ENCODE results near the gene C2orf72. TPM values are rescaled to one million over a fixed set of nuclear protein-coding genes. Genes with fewer than 3 reads are reported as not detected.
A peak's percentile ranks its signal among the peaks of the same experiment; 100 is the strongest.

The C2orf72 gene
- total and polyA plus RNA-seq, 2 donors (not counting 1 experiment from before 2014, with no cell fraction given), result 0.33 to 1.9 TPM

- Histone ChIP-seq H2AFZ (ENCODE audit: low read length) (no peak overlapping the region), H3K4me2 (ENCODE audit: extremely low read depth, insufficient read depth, low read length) (no peak overlapping the region), H3K27me3 (ENCODE audit: control insufficient read depth, insufficient read depth, low read length) (no peaks in the 10 kb centered on the region), H3K4me3 (replicated peaks in 1 of 4; ENCODE audit: control extremely low read depth in 1 of 4, insufficient read depth in 1 of 4, low read depth in 3 of 4, low read length in 4 of 4) (no peak overlapping the region), H3K79me2 (ENCODE audit: control insufficient read depth, insufficient read depth, low read length) (no peaks in the 10 kb centered on the region), H3K9ac (ENCODE audit: insufficient read depth, low read length) (no peak overlapping the region), H3K9me3 (ENCODE audit: control insufficient read depth, insufficient read depth, low read depth, low read length) (no peaks in the 10 kb centered on the region), H3K4me1 (ENCODE audit: control insufficient read depth, extremely low read depth, insufficient read depth, low read length) (no peaks in the 10 kb centered on the region), H3K36me3 (ENCODE audit: control insufficient read depth, insufficient read depth, low read length) (peaks cover 3% of the 10 kb centered on the region), H4K20me1 (ENCODE audit: control insufficient read depth, extremely low read depth, insufficient read depth, low read length) (no peaks in the 10 kb centered on the region), H3K27ac (ENCODE audit: insufficient read depth, low read length) (no peak overlapping the region)
- TF ChIP-seq, protein P1, sequence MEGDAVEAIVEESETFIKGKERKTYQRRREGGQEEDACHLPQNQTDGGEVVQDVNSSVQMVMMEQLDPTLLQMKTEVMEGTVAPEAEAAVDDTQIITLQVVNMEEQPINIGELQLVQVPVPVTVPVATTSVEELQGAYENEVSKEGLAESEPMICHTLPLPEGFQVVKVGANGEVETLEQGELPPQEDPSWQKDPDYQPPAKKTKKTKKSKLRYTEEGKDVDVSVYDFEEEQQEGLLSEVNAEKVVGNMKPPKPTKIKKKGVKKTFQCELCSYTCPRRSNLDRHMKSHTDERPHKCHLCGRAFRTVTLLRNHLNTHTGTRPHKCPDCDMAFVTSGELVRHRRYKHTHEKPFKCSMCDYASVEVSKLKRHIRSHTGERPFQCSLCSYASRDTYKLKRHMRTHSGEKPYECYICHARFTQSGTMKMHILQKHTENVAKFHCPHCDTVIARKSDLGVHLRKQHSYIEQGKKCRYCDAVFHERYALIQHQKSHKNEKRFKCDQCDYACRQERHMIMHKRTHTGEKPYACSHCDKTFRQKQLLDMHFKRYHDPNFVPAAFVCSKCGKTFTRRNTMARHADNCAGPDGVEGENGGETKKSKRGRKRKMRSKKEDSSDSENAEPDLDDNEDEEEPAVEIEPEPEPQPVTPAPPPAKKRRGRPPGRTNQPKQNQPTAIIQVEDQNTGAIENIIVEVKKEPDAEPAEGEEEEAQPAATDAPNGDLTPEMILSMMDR (conservative IDR thresholded peaks at IDR 0.05 in 1 of 2, IDR thresholded peaks at IDR 0.05 in 1 of 2; ENCODE audit: low read depth in 1 of 2, low read length in 2 of 2), result no peak
- no peak for TF ChIP-seq EZH2 (IDR thresholded peaks at IDR 0.05; ENCODE audit: low read length, missing control alignments)
- DNase-seq (ENCODE audit: low read depth in 2 of 2), result peak; percentile 7 to 67
These were observed 31.4 kb downstream of the C2orf72 start for GRCh38 chr2:231068525-231069222.

DNA sequence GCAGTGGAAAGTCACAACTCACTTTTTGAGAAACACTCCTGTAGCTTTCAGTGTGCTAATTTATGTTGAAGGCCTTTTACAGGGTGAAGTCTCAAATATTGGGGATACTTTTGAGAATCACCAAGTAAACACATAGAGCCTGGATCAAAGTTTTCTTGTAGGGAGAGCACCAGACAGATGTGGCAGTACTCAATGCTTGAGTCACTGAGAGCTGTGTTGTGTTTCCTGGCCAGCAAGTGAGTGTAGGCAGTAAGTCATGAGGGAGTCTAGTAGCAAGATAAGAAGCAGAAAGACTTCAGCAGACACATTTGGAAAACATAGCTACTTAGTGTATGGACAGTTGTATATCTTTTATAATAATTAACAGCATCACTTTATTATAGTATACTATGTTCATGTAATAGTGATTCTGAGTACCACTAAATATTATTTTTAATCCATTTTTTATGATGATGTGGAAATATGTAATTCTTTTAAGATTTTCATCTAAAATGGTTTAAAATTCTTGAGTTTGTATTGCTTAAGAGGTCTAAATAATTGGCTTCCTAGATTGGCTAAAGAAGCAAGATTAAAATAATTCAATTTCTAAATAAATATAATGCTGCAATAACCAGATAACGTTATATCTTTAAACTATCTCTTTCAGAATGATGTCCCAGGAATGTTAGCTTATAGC, 32.2 kb downstream of the C2orf72 start:
- DNase-seq (ENCODE audit: low read depth in 2 of 2), result peak; percentile 19 to 80
- TF ChIP-seq EZH2 (IDR thresholded peaks at IDR 0.05; ENCODE audit: low read length, missing control alignments), result no peak
- TF ChIP-seq, protein P1 (conservative IDR thresholded peaks at IDR 0.05 in 1 of 2, IDR thresholded peaks at IDR 0.05 in 1 of 2; ENCODE audit: low read depth in 1 of 2, low read length in 2 of 2), result no peak
- Histone ChIP-seq H3K4me3 (replicated peaks in 1 of 4; ENCODE audit: control extremely low read depth in 1 of 4, insufficient read depth in 1 of 4, low read depth in 3 of 4, low read length in 4 of 4) (no peak overlapping the region), H3K9ac (ENCODE audit: insufficient read depth, low read length) (no peak overlapping the region), H3K9me3 (ENCODE audit: control insufficient read depth, insufficient read depth, low read depth, low read length) (no peaks in the 10 kb centered on the region), H3K27ac (ENCODE audit: insufficient read depth, low read length) (no peak overlapping the region), H4K20me1 (ENCODE audit: control insufficient read depth, extremely low read depth, insufficient read depth, low read length) (no peaks in the 10 kb centered on the region), H2AFZ (ENCODE audit: low read length) (no peak overlapping the region), H3K27me3 (ENCODE audit: control insufficient read depth, insufficient read depth, low read length) (no peaks in the 10 kb centered on the region), H3K79me2 (ENCODE audit: control insufficient read depth, insufficient read depth, low read length) (no peaks in the 10 kb centered on the region), H3K36me3 (ENCODE audit: control insufficient read depth, insufficient read depth, low read length) (peaks cover 3% of the 10 kb centered on the region), H3K4me2 (ENCODE audit: extremely low read depth, insufficient read depth, low read length) (no peak overlapping the region), H3K4me1 (ENCODE audit: control insufficient read depth, extremely low read depth, insufficient read depth, low read length) (no peaks in the 10 kb centered on the region)

GRCh38 chr2:231084565-231084964, 47.2 kb downstream of the C2orf72 start:
- no peak for DNase-seq (ENCODE audit: low read depth in 2 of 2)
- Histone ChIP-seq H4K20me1 (ENCODE audit: control insufficient read depth, extremely low read depth, insufficient read depth, low read length) (no peaks in the 10 kb centered on the region), H3K9me3 (ENCODE audit: control insufficient read depth, insufficient read depth, low read depth, low read length) (no peaks in the 10 kb centered on the region), H3K36me3 (ENCODE audit: control insufficient read depth, insufficient read depth, low read length) (peaks cover 5% of the 10 kb centered on the region), H2AFZ (ENCODE audit: low read length) (no peak overlapping the region), H3K9ac (ENCODE audit: insufficient read depth, low read length) (no peak overlapping the region), H3K27me3 (ENCODE audit: control insufficient read depth, insufficient read depth, low read length) (no peaks in the 10 kb centered on the region), H3K4me1 (ENCODE audit: control insufficient read depth, extremely low read depth, insufficient read depth, low read length) (no peaks in the 10 kb centered on the region), H3K27ac (ENCODE audit: insufficient read depth, low read length) (no peak overlapping the region), H3K79me2 (ENCODE audit: control insufficient read depth, insufficient read depth, low read length) (no peaks in the 10 kb centered on the region), H3K4me2 (ENCODE audit: extremely low read depth, insufficient read depth, low read length) (no peak overlapping the region), H3K4me3 (replicated peaks in 1 of 4; ENCODE audit: control extremely low read depth in 1 of 4, insufficient read depth in 1 of 4, low read depth in 3 of 4, low read length in 4 of 4) (no peak overlapping the region)
- TF ChIP-seq, protein P1 (conservative IDR thresholded peaks at IDR 0.05 in 1 of 2, IDR thresholded peaks at IDR 0.05 in 1 of 2; ENCODE audit: low read depth in 1 of 2, low read length in 2 of 2), result no peak
- TF ChIP-seq EZH2 (IDR thresholded peaks at IDR 0.05; ENCODE audit: low read length, missing control alignments), result no peak

Measured in fibroblast of lung (primary cell).